Muscle of back (tissue), 11 donors: ENCODE measurements around the gene HNRNPC. TPM values are rescaled to one million over a fixed set of nuclear protein-coding genes. Genes with fewer than 3 reads are reported as not detected.
"Not testable (repeated sequence)": the region's sequence is repeated elsewhere in the genome, so short reads cannot be mapped to it uniquely, and the experiment has no call there.

Source experiments
- DNase-seq, 3 donors: peaks; one replicate each; pipeline versions ENCODE4 v3.0.0 to v3.0.0-alpha.2; 2013
- polyA plus RNA-seq, 10 donors: library from polyadenylated mRNA; unstranded; fragments of 120-200 nt; gene quantifications; one replicate each; pipeline ENCODE4 v1.2.1, GENCODE V29; 2013; ENCODE audit not compliant: insufficient read length in 10 of 10

Gene HNRNPC
- polyA plus RNA-seq, 10 donors: 396 to 532 (median 442) TPM

- DNase-seq: no peak
These were observed 71.6 kb downstream of the HNRNPC start for GRCh38 chr14:21197418-21198205.

DNA sequence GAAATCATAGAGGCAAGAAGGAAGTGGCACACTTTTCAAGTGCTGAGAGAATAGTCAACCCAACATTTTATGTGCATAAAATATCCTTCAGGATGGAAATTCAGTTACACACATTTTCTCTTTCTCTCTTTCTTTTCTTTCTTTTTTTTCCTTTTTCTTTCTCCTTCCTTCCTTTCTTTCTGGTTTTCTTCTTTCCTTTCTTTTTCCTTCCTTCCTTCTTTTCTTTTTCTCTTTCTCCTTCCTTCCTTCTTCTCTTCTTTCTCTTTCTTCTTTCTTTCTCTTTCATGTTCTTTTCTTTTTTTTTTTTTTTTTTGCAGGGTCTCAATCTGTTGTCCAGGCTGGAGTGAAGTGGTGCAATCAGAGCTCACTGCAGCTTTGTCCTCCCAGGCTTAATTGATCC lies 74.6 kb downstream of the HNRNPC start:
- DNase-seq: no peak

GRCh38 chr14:21192875-21193535 lies 76.2 kb downstream of the HNRNPC start:
- no peak for DNase-seq

GRCh38 chr14:21192447-21192822 lies 76.8 kb downstream of the HNRNPC start:
- no peak for DNase-seq

- peak; percentile 23 to 72 (median 48) for DNase-seq
These were observed 77.3 kb downstream of the HNRNPC start for GRCh38 chr14:21191809-21192446.

DNA sequence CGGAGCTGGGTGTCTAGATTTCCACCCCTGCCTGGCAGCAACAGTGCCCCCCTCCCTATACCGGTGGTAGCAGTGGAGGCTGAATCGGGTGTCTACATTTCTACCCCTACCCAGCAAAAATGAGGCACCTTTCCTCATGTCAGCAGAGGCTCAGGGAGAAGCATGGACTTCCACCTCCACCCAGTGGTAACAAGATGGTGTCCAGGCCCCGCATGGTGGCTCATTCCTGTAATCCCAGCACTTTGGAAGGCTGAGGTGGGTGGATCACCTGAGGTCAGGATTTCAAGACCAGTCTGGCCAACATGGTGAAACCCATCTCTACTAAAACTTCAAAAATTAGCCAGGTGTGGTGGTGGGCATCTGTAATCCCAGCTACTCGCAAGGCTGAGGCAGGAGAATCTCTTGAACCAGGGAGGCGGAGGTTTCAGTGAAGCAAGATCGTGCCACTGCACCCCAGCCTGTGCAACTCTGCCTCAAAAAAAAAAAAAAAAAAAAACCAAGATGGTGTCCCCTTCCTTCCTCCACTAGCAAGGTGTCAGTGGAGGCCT lies 77.9 kb downstream of the HNRNPC start:
- DNase-seq: no peak

- no peak for DNase-seq
These were observed 83.8 kb downstream of the HNRNPC start for GRCh38 chr14:21185491-21185890.

DNA sequence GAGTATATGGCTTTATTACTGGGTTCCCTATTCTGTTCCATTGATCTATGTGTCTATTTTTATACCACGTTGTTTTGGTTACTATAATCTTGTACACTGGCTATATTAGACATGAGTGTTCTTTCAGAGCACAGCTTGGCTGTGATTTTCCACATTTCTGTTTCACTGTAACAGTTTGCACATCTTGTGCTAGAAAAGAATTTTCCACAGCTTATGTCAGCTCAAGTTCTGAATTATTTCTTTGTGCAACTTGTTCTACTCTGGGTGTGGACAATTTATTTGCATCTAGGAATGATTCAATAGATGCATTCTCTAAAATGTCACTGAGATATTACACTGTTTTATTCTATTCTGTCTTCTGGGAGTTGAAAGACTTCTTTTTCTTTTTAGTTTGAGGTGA lies 85.0 kb downstream of the HNRNPC start:
- no peak for DNase-seq

- DNase-seq: no peak
These were observed 87.1 kb downstream of the HNRNPC start for GRCh38 chr14:21182166-21182565.

- no peak for DNase-seq
These were observed 98.1 kb downstream of the HNRNPC start for GRCh38 chr14:21171128-21171527.

DNA sequence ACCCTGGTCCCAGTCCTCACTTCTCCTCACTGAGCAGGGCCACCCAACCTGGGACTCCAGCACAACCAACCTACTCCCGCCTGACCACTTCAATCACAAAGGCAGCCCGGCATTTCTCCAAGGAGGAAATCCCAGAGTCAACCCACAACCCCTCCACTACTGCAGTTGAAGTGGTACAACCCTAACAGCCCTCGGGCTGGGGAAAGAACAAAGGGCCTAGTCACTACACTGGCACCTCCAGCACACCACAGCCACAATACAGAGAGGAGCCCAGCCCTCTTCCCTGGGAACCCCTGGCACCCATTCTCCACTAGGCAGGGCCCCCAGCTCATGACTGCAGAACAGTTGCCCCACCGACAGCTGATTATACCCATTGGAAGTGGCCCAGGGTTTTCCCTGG lies 99.7 kb downstream of the HNRNPC start:
- no peak for DNase-seq

- no peak for DNase-seq
These were observed 101.2 kb downstream of the HNRNPC start for GRCh38 chr14:21168055-21168454.

DNA sequence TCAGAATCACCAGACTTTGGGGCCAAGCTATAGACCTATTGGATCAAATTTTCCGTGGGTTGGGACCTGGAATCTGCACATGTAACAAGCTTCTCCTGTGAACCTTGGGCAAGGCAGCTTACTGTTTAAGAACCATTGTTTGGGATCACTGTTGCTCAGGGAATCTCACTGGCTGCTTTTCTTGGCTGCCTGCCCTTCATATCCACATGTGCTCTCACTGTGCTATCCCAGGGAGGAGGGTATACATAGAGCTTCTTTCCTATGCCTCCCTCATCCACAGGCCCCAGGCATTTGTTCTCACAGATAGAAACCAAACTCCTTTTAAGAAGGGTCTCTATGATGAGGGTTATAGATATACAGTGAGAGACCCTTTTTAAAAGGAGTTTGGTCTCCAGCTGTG lies 103.6 kb downstream of the HNRNPC start:
- not testable (repeated sequence) for DNase-seq

- peak in 1 of 3 donors; percentile 9 for DNase-seq
These were observed 104.1 kb downstream of the HNRNPC start for GRCh38 chr14:21165002-21165605.

DNA sequence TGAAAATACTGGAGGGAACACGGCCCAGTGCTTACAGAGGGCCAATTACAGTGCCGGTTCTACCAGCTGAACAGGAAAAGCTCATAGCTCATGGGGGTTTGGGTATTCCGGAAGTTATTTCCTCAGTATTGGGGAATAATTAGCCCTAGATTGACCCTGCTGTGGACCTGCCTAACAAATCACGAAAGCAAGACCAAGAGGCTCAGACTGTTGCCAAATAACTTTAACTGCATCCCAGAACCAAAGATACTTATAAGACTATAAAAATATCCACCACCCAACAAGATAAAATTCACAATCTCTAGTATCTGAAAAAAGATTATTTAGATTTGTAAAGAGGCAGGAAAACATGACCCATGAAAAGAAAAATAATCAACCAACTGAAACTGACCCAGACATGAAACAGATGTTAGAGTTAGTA lies 105.4 kb downstream of the HNRNPC start:
- no peak for DNase-seq

GRCh38 chr14:21162081-21162480 lies 107.2 kb downstream of the HNRNPC start:
- DNase-seq: no peak

DNA sequence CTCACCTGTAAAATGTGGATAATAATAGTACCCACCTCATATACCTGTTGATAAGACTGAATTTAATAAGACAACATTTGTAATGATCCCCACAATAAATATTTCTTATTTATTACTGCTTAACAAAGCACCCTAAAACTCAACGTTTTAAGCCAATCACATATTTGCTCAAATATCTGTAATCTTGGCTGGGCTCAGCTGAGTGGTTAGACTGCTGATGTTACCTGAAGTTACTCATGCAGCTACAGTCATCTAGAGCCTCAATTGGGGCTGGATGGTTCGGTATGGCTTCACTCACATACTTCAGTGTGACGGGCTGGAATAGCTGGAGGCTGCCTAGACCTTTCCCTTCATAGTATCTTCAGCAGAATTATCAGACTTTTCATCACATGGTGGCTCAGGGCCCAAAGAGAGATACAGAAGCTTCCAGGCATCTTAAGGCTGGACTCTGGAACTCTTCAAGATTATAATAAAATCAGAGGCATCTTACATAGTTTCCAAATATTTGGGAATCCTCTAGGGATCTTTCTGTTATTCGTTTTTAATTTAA lies 109.1 kb downstream of the HNRNPC start:
- DNase-seq: no peak
